ENCODE measurements around the gene BRPF1.

Gene BRPF1, protein sequence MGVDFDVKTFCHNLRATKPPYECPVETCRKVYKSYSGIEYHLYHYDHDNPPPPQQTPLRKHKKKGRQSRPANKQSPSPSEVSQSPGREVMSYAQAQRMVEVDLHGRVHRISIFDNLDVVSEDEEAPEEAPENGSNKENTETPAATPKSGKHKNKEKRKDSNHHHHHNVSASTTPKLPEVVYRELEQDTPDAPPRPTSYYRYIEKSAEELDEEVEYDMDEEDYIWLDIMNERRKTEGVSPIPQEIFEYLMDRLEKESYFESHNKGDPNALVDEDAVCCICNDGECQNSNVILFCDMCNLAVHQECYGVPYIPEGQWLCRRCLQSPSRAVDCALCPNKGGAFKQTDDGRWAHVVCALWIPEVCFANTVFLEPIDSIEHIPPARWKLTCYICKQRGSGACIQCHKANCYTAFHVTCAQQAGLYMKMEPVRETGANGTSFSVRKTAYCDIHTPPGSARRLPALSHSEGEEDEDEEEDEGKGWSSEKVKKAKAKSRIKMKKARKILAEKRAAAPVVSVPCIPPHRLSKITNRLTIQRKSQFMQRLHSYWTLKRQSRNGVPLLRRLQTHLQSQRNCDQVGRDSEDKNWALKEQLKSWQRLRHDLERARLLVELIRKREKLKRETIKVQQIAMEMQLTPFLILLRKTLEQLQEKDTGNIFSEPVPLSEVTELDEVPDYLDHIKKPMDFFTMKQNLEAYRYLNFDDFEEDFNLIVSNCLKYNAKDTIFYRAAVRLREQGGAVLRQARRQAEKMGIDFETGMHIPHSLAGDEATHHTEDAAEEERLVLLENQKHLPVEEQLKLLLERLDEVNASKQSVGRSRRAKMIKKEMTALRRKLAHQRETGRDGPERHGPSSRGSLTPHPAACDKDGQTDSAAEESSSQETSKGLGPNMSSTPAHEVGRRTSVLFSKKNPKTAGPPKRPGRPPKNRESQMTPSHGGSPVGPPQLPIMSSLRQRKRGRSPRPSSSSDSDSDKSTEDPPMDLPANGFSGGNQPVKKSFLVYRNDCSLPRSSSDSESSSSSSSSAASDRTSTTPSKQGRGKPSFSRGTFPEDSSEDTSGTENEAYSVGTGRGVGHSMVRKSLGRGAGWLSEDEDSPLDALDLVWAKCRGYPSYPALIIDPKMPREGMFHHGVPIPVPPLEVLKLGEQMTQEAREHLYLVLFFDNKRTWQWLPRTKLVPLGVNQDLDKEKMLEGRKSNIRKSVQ (N-terminal part only)

DNA sequence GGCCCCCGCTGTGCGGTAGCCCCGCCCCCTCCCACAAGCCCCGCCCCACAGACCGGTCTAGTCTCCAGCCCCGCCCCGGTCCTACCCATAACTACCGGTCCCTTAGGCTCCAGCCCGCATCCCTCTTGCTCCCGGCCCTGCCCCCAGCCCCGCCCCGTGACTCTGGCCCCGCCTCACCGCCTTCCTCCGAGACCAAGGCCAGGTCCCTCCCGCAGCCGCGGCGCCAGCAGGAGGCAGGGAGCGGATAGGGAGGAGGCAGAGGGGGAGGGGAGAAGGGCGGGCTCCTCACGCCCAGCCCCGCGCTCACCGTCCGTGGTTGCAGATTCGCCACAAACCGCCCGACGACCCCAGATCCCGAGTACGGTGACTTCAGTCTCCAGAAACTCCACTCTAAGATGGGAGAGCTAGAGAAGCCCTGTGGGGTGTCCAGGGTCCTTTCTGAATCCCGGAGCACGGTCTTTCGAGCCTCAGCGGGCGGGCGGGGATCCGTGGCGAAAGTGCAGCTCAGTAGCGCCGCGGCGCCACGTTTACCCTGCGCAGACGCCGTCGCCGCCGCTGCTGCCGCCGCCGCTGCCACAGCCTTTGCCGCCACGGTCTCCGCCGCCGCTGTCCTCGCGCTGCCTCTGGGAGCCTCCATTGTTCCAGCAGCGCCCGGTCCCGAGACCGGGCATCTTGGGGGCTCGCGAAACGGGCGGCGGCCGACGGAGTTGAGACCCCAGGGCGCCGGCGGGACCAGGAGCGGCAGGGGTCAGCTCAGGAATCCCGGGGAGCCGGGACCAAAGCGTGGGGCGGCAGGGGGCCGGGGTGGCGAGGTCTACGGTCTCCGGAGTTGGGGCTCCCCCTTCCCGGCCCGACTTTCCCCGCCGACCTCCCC, at the start of gene BRPF1:
Gene BRPF1 (plus strand): TSS at position 530 of the 874 bp plus-strand sequence. CDS start 2,406 bp downstream, outside the sequence.
- DNase-seq (ENCODE audit: low read depth in 2 of 2) = peak; percentile 98 to 100

DNA sequence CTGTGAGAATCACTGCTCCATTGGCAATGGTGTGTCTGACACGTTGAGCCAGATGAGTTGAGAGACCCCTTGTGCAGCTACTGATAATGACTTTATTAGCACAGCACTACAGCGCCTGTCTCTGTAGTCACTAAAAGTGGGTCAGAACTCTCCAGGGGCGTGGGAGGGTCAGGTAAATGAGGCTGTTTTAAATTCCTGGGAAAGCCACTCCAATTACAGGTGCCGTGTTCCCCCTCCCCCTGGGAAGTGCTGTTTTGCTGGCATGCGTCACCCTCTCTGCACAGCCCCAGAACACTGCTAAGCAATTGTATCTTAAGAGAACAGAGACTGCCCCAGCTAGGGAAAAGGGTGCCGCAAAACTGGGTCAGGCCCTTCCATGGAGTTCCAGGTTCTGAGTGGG, 49.4 kb upstream of the BRPF1 start:
- DNase-seq (ENCODE audit: low read depth in 2 of 2) = no peak

DNA sequence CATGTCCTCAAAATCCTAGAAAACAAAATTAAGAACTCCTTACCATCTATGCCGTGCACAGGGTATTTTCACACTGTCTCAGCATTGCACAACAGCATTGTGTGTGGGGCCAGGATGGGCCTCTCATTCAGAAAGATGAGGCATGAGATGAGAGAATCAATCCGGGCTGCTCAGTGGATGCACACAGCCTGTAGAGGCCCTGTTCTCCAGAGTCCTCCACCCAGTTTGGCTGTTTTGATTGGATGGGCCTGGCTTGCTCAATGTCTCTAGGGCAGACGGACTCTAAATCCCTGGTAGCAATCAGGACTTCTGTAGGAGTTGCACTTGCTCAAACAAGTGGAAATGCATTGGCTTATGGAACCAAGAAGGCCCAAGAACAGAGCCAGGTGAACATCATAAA, 48.1 kb upstream of the BRPF1 start:
- no peak for DNase-seq (ENCODE audit: low read depth in 2 of 2)

DNA sequence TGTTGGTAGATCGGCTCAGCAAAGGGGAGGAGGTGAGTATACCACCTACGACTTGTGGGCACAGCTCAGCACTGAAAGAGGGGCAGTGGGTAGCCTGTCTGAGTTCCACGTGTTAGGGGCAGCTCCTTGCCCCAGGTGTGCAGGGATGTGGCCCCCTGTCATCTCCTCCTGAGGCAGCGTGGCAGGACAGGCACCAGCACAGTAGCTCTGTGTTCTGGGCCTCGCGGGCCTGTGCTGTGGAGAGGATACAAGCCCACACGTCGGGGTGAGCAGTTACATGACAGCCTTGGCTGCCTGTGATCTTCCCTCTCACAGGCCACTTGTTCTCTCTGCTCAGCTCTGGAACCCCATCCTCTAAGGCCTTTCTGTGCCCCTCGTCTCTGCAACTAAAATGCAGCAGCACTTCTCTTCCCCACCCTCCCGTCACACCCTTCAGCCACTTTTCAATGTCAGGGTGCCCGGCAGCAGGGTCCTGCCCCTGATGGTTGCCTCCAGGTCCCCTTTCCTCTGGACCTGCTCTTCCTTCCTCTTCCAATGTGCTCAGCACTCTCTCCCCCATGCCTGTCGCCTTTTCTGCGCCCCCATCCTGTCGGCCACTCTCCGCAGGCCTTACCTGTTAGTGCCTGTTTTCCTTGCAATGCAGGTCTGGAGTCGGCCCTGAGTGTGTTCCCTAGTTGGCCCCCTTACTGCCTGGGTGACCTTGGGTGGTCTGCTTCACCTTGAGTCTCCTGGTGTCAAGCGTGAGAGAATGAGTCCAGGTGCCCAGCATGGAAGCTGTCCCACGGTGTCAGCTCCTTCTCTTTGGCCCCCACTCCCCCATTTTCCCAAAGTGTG, 46.1 kb upstream of the BRPF1 start:
- no peak for DNase-seq (ENCODE audit: low read depth in 2 of 2)

DNA sequence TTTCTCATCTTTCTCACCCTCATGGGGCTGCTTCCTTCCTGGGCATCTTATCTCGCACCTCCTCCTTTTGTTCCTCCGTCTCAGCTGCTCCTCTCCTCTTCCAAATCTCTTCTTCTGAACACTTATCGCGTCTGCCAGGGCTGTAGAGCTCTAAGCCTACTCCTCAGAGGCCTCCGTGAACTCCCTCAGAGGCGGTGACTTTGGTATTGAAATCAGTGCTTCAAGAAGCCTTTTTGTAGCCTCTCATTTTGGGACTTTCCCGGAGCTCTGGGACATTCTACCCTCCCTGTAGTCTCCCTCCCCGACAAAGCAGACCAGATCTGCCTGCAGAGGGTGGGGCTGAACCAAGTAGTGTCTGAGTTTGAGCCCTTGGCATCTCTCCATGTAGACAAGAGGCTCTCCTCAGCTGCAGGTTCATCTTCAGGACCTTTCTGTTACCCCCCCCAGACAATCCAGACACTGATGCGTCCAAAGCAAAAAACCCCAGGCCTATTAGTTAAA, 45.4 kb upstream of the BRPF1 start:
- DNase-seq (ENCODE audit: low read depth in 2 of 2) = no peak

DNA sequence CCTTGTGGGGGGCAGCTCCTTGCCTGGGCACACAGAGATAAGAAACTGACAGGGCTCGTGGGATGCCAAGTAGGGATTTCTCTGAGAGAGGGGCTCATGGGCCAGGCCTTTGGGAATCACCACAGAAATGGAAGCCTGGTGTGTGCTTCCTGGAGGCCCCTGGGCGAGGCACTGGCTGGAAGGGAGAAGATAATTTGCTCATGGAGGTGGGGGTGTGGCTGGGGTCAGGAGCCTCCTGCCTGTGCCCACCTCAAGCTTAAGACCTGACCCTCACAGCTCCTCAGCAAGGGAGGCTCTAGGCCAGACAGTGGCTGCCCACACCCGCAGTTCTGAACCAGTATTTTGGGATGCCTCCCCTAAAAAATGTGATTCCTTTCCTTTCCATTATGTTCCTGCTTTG, 44.8 kb upstream of the BRPF1 start:
- no peak for DNase-seq (ENCODE audit: low read depth in 2 of 2)

DNA sequence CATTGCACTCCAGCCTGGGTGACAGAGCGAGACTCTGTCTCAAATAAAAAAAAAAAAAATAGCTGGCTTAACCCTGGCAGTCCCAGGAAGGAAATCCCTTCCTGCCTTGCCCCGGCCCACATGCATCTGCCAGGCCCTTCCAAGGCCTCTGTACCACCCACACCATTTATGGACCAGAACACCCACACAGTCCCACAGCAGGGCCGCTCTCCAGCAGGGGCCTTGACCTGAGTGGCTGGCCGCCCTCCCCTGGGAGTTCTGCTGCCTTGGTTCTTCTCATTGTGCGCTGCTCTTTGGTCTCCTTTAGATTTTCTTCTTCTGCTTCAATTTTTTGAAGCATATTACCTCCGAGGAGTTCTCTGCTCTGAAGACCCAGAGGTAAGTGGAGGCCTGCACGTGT, 44.0 kb upstream of the BRPF1 start:
- DNase-seq (ENCODE audit: low read depth in 2 of 2) = no peak

DNA sequence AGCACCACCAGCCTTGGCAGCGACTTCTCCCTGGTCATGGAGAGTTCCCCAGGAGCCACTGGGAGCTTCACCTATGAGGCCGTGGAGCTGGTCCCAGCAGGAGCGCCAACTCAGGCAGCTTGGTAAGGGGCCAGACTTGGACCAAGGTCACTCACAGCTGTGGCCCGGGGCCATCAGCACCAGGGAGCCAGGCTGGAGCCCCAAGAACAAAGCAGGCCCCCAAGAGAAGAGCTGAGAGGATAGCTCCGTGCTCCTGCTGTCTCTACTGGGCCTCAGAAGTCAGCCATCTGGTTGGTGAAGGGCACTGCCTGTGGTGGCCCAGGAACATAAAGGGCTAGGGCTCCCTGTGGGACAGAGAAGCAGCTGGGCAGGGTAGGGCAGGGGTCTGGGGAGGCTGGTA, 42.6 kb upstream of the BRPF1 start:
- DNase-seq (ENCODE audit: low read depth in 2 of 2) = no peak

DNA sequence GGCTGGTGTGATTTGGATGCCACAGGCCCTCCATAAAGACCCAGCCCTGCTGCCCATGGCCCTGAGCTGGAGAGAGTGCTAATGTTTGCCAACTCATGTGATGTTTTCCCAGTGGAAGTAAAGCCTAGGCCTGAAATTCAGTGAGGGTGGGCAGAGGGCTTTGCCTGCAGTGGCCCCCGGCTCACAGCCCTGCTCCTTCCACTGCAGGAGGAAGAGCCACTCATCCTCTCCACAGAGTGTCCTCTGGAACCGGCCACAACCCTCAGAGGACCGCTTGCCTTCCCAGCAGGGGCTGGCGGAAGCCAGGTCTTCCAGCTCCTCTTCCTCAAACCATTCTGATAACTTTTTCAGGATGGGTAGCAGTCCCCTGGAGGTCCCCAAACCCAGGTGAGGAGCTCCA, 41.8 kb upstream of the BRPF1 start:
- no peak for DNase-seq (ENCODE audit: low read depth in 2 of 2)

DNA sequence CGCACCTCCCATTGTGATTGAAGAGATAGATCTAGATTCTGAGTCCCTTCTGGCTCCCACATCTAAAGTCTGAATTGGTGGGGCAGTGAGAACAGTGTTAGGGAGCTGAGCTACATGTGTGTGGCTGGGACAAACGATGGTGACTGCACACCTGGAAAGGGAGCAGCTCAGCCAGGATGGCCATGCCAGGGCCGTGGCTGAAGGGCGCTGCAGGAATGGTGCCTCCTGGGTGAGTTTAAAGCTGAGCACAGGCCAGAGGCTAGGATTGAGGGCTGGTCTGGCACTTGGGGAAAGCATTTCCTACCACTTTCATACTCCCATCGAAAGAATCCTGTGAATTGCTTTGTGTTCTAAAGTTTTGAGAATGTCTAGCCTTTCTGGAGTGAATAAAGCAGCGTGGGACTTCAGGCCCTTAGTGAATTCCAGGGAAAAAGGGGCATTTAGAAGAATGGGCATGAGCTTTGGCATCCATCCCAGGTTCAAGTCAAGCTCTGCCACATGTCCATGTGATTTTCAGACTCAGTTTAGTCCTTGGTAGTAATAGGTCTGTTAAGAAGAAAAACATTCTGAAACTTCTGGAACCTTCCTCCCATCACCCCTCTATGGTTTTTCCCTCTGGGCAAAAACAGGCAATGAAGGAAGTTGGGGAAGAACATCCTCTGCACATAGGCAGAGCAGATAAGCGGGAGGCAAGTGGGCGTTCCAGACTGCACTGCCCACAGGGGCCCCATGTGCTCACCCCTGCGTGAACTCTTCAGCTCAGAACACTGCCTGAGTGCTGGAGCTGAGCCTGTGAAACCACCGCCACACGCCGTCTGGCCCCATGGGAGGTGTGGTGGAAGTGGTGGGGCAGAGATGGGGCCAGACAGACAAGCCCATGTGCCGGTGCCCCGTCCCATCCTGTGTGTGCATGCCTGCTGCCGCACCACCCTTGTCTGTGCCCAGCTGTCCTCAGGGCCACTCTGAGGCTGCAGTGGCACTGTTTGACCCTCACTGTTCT, 40.8 kb upstream of the BRPF1 start:
- DNase-seq (ENCODE audit: low read depth in 2 of 2) = no peak

DNA sequence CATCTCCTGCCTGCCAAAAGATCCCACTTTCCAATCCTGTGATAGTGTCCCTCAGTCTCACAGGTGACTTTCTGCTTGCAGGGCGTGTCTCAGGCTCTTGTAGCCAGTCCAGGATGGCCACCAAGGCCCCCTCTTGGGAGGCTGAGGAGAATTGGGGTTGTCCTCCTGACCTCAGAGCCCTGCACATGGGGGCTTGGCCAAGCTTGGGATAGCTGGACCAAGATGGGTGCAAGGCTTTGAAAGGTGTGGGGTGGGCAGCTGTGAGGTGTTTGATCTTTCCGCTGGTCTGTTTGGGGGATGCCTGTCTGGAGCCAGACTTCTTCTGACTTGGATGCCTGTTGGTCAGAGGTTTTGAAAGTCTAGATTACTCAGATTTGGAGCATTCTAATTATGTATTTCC, 39.9 kb upstream of the BRPF1 start:
- DNase-seq (ENCODE audit: low read depth in 2 of 2) = no peak

DNA sequence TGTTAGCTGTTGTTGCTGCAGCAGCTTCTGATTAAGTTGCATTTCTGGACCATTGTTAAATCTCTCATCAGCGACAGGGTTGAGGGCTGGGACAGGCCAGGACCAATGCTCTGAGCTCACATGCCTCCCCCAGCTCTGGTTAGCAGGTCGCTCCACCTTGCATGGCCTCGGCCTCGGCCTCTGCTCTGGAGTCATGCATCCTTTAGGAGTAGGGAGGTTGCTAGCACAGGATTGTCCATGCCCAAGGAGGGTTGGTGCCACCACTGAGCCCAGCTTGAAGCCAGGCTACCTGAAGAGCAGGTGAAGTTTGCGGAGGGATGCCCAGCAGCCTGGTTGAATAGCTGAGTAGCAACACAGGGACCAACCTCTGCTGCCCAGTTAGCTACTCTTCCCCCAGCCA, 39.1 kb upstream of the BRPF1 start:
- DNase-seq (ENCODE audit: low read depth in 2 of 2) = no peak

DNA sequence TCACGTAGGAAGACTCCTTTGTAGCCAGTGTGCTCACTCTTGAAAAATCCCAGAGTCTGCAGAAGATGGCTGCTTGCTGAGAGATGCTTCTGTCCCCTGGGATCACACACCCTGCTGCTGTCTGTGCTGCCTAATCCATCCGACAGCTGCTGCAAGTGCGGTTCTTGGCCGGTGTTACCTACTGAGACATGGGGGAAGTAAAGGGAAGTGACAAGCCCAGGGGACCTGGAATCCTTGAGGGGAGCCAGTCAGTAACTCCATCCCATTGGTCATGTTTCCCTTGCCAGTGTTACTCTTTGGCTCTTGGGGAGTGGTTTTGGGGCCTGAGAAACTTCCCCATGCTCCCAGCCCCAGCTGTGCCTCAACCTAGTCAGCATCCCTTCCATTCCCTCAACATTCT, 36.2 kb upstream of the BRPF1 start:
- DNase-seq (ENCODE audit: low read depth in 2 of 2) = no peak

DNA sequence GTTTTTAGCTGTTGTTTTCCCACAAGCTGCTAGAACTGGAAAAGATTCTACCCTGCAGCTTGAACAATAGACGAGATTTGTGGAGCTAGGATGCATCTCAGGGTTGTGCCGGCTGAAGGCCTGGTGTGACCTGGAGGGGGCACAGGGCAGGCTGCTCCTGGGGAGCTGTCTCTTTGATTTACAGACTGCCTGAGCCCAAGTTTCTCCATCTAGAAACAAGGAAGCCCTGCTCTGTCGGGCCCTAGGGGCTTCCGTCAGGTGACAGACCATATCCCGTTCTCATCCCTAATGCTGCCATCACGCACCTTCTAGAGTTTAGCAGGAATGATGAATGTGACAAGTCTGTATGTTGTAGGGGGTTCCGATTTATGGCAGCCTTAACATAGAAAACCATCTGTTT, 35.8 kb upstream of the BRPF1 start:
- no peak for DNase-seq (ENCODE audit: low read depth in 2 of 2)

DNA sequence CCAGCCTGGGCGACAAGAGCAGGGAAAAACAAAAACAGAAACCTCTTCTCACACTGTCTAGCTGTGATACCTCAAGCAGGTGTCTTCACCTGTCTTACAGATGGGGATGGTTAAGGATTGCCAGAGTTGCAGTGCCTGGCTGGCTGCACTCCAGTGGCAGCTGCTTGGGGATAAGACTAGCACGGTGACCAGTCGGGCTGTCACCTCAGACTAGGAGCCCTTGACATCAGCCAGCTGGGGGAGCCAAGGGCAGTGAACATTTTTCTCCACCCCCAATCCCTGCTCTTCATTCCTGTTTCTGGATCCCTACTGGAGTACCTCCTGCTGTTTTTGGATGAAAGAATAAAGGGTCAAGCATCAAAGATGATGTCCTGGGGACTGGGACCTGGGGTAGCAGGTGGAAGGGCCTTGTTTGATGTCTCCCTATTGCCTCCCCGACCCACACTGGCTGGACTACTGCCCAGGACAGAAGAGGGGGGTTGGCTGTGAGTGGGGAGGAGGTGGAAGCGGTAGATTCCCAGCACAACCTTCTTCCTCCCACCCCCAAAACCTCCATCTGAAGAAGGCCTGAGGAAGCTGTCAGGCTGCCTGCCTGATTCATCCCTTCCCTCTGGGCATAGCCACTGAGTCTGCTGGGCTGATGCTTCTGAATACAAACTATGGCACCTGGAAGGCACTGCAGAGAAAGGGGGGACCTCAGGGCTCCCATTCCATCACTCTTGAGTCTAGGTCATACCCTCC, 34.9 kb upstream of the BRPF1 start:
- no peak for DNase-seq (ENCODE audit: low read depth in 2 of 2)

DNA sequence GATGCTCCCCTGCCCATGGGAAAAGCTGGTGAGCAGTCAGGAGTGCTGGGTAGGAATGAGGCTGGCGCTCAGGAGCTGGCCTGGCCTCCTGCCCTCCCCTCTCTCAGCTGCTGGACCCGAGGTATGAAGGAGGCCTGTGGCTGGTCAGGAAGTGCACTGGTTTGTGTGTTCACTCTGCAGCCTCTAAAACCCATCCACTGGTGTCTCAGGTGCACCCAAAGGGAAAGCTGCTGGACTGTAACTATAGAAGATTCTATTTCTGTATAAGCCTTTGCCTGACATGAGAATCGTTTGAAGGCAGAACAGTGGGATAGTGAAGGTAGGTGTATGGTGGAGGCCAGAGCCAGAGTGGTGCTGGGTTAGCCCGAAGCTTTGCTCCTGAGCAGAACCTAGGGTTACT, 33.6 kb upstream of the BRPF1 start:
- no peak for DNase-seq (ENCODE audit: low read depth in 2 of 2)

DNA sequence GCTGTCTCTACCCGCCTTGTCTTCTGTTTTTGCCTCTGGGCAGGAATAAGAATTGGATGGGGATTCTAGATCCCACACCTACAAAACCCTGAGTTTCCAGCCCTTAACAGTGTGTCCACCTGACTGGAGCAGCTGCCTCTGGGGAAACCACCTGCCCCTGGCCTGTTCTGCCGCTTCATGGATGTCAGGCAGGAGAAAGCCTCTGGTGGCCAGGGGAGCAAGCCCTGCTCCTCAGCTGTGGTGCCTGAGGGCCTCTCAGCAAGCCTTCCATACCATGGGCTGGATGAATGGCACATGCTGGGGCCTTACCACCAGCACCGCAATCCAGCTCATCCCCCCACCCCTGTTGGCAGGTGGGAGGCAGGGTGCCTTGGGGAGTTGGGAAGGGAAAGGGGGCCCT, 33.2 kb upstream of the BRPF1 start:
- no peak for DNase-seq (ENCODE audit: low read depth in 2 of 2)

DNA sequence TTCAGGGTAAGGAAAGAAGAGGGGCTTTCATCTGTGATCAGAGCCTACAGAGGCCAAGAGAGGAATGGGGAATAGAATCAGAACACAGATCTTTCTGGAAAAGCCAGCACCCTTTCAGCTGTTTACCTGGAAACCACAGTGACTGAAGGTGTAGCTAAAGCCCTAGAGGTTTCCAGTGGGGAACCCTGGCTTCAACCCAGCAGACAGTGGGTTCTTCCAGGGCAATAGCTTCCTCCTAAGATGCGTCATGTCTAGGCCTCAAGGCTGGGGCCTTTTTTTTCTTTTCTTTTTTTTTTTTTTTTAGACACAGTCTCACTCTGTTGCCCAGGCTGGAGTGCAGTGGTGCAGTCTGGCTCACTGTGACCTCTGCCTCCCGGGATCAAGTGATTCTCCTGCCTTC, 31.0 kb upstream of the BRPF1 start:
- DNase-seq (ENCODE audit: low read depth in 2 of 2) = no peak

Data from stimulated activated CD8-positive, alpha-beta memory T cell treated with anti-CD3 and anti-CD28 coated beads, Interleukin-7, amount 100 ng/mL, for 4 hours (primary cell).